ENCODE data around the gene MORN1.

DNA sequence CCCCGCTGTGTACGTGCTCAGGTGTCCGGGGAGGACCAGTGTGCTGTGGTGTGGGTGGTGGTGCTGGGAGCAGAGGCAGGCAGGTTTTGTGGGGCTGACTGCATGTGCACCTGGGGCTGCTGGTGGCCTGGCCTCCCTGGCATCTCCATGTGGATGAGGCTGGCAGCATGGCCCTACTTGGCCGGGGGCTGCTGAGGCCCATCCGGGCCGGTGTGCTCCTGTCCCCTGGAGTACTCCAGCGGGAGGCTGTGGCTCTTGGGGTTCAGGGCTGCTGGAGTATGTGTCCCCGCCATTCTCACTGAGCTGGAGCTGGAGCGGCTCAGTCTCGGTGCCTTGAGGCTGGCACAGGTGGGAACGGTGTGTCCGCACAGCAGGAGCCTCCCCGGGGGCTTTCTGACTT is 41.8 kb upstream of the MORN1 start:
- TF ChIP-seq, protein P1, sequence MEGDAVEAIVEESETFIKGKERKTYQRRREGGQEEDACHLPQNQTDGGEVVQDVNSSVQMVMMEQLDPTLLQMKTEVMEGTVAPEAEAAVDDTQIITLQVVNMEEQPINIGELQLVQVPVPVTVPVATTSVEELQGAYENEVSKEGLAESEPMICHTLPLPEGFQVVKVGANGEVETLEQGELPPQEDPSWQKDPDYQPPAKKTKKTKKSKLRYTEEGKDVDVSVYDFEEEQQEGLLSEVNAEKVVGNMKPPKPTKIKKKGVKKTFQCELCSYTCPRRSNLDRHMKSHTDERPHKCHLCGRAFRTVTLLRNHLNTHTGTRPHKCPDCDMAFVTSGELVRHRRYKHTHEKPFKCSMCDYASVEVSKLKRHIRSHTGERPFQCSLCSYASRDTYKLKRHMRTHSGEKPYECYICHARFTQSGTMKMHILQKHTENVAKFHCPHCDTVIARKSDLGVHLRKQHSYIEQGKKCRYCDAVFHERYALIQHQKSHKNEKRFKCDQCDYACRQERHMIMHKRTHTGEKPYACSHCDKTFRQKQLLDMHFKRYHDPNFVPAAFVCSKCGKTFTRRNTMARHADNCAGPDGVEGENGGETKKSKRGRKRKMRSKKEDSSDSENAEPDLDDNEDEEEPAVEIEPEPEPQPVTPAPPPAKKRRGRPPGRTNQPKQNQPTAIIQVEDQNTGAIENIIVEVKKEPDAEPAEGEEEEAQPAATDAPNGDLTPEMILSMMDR (IDR thresholded peaks at IDR 0.05), result no peak
- TF ChIP-seq POLR2A (IDR thresholded peaks at IDR 0.05), result no peak
